BLaER1 treated with 17β-estradiol and CSF1 and Interleukin-3, amounts not matched to agents 10 nM and 100 nM (cell line): ENCODE results near the gene VARS2.
"Not testable (repeated sequence)": the region's sequence is repeated elsewhere in the genome, so short reads cannot be mapped to it uniquely, and the experiment has no call there.

ENCODE experiments used
- H3K27ac ChIP-seq, 11 experiments: shearing (Covaris generic); formaldehyde crosslinking; 2 replicates each; pipeline ENCODE4 v1.8.1; 2022
- H3K27me3 ChIP-seq, 11 experiments: shearing (Covaris generic); formaldehyde crosslinking; 2 replicates each; pipeline ENCODE4 v1.8.1; 2022
- H3K36me3 ChIP-seq, 11 experiments: shearing (Covaris generic); formaldehyde crosslinking; 2 replicates each; pipeline ENCODE4 v1.8.1; 2022
- H3K4me1 ChIP-seq, 10 experiments: shearing (Covaris generic); formaldehyde crosslinking; 2 replicates each; pipeline ENCODE4 v1.8.1; 2022
- H3K4me2 ChIP-seq, 11 experiments: shearing (Covaris generic); formaldehyde crosslinking; 2 replicates each; pipeline ENCODE4 v1.8.1; 2022
- H3K4me3 ChIP-seq, 10 experiments: shearing (Covaris generic); formaldehyde crosslinking; 2 replicates each; pipeline ENCODE4 v1.8.1; 2022
- H3K9ac ChIP-seq, 11 experiments: shearing (Covaris generic); formaldehyde crosslinking; 2 replicates each; pipeline ENCODE4 v1.8.1; 2022
- H3K9me3 ChIP-seq, 11 experiments: shearing (Covaris generic); formaldehyde crosslinking; replicated peaks in 1 of 11; 2 replicates each; pipeline ENCODE4 v1.8.1; 2022
- H4K20me1 ChIP-seq, 11 experiments: shearing (Covaris generic); formaldehyde crosslinking; 2 replicates each; pipeline ENCODE4 v1.8.1; 2022
- Cebpa-rat ChIP-seq, 11 experiments: shearing (Covaris generic); IDR thresholded peaks; 2 replicates each; pipeline ENCODE4 v1.8.1; 2022

VARS2 gene

GRCh38 chr6:30901436-30901835, 12.6 kb upstream of the VARS2 start:
- Histone ChIP-seq H3K27ac (no peak overlapping the region), H3K9me3 (no peaks in the 10 kb centered on the region), H3K4me3 (no peak overlapping the region), H4K20me1 (no peaks in the 10 kb centered on the region), H3K4me2 (no peak overlapping the region; a peak in 1 of 22 replicates), H3K4me1 (peaks cover 9 to 25% (median 19%) of the 10 kb centered on the region in 10 experiments; a peak in 18 of 20 replicates), H3K27me3 (no peaks in the 10 kb centered on the region), H3K9ac (no peak overlapping the region), H3K36me3 (peaks cover 27 to 38% (median 35%) of the 10 kb centered on the region in 11 experiments)
- no peak for TF ChIP-seq Cebpa-rat (IDR thresholded peaks at IDR 0.05)

GRCh38 chr6:30902196-30902595, 11.8 kb upstream of the VARS2 start:
- not testable (repeated sequence) for H4K20me1 ChIP-seq, H3K4me3 ChIP-seq, H3K9me3 ChIP-seq, H3K27me3 ChIP-seq, H3K27ac ChIP-seq
- Histone ChIP-seq H3K36me3 (peaks cover 22 to 33% (median 30%) of the 10 kb centered on the region in 11 experiments), H3K9ac (peak overlapping the region in 1 of 11 experiments; percentile 20; a peak in 1 of 22 replicates), H3K4me1 (peaks cover 9 to 27% (median 19%) of the 10 kb centered on the region in 10 experiments; a peak in 18 of 20 replicates), H3K4me2 (peak overlapping the region in 9 of 11 experiments; percentile 29 to 84 (median 64); a peak in 17 of 22 replicates)

GRCh38 chr6:30902709-30903108, 11.3 kb upstream of the VARS2 start:
- no peaks in the 10 kb centered on the region for H3K9me3 ChIP-seq
- peak overlapping the region in 10 of 11 experiments; percentile 21 to 84 (median 61); a peak in 18 of 22 replicates for H3K4me2 ChIP-seq
- no peaks in the 10 kb centered on the region for H4K20me1 ChIP-seq
- H3K36me3 ChIP-seq = peaks cover 18 to 28% (median 25%) of the 10 kb centered on the region in 11 experiments
- peak overlapping the region in 1 of 11 experiments; percentile 4; a peak in 2 of 22 replicates for H3K27ac ChIP-seq
- no peak for TF ChIP-seq Cebpa-rat (IDR thresholded peaks at IDR 0.05)
- peak overlapping the region in 3 of 11 experiments; percentile 4 to 20 (median 7); a peak in 2 of 22 replicates for H3K9ac ChIP-seq
- H3K27me3 ChIP-seq = no peaks in the 10 kb centered on the region
- peaks cover 9 to 31% (median 24%) of the 10 kb centered on the region in 10 experiments; a peak in 18 of 20 replicates for H3K4me1 ChIP-seq
- H3K4me3 ChIP-seq = no peak overlapping the region

GRCh38 chr6:30903236-30903635, 10.8 kb upstream of the VARS2 start:
- Histone ChIP-seq H3K4me3 (no peak overlapping the region), H3K9ac (no peak overlapping the region), H3K9me3 (no peaks in the 10 kb centered on the region), H3K27ac (no peak overlapping the region), H3K4me2 (peak overlapping the region in 9 of 11 experiments; percentile 29 to 84 (median 64); a peak in 17 of 22 replicates), H3K27me3 (no peaks in the 10 kb centered on the region), H4K20me1 (no peaks in the 10 kb centered on the region), H3K4me1 (peaks cover 9 to 31% (median 25%) of the 10 kb centered on the region in 10 experiments; a peak in 18 of 20 replicates), H3K36me3 (peaks cover 13 to 22% (median 20%) of the 10 kb centered on the region in 11 experiments)
- TF ChIP-seq Cebpa-rat (IDR thresholded peaks at IDR 0.05) = no peak

GRCh38 chr6:30907290-30907757, 6.7 kb upstream of the VARS2 start:
- not testable (repeated sequence) for H4K20me1 ChIP-seq, H3K9me3 ChIP-seq, H3K27me3 ChIP-seq
- H3K36me3 ChIP-seq = peaks cover 25 to 32% (median 28%) of the 10 kb centered on the region in 11 experiments
- H3K4me3 ChIP-seq = peak overlapping the region; percentile 80 to 96 (median 88); a peak in 18 of 20 replicates
- H3K27ac ChIP-seq = peak overlapping the region in 6 of 11 experiments; percentile 6 to 76 (median 43); a peak in 9 of 22 replicates
- H3K4me2 ChIP-seq = peak overlapping the region; percentile 35 to 91 (median 55); a peak in 21 of 22 replicates
- peaks cover 25 to 38% (median 29%) of the 10 kb centered on the region in 10 experiments for H3K4me1 ChIP-seq
- H3K9ac ChIP-seq = peak overlapping the region in 7 of 11 experiments; percentile 8 to 88 (median 80); a peak in 8 of 22 replicates

GRCh38 chr6:30907758-30908591, 6.1 kb upstream of the VARS2 start, which contains the start of gene GTF2H4:
Gene GTF2H4 (plus strand): TSS chr6:30908207.
- TF ChIP-seq Cebpa-rat (IDR thresholded peaks at IDR 0.05) = no peak
- peak within 1 kb of the TSS; percentile 42 to 76 (median 60); a peak in 19 of 22 replicates for H3K27ac ChIP-seq

GRCh38 chr6:30908700-30909099, 5.3 kb upstream of the VARS2 start:
- Histone ChIP-seq H3K36me3 (peaks cover 28 to 46% (median 38%) of the 10 kb centered on the region in 11 experiments), H3K4me1 (peaks cover 19 to 29% (median 21%) of the 10 kb centered on the region in 10 experiments), H3K9ac (peak overlapping the region; percentile 77 to 90 (median 84)), H3K27ac (peak overlapping the region in 10 of 11 experiments; percentile 48 to 76 (median 62); a peak in 18 of 22 replicates), H3K9me3 (no peaks in the 10 kb centered on the region), H4K20me1 (peaks cover 0 to 6% (median 0%) of the 10 kb centered on the region in 11 experiments; a peak in 3 of 22 replicates), H3K27me3 (no peaks in the 10 kb centered on the region), H3K4me3 (peak overlapping the region; percentile 80 to 96 (median 88)), H3K4me2 (peak overlapping the region; percentile 83 to 97 (median 91))
- TF ChIP-seq Cebpa-rat (IDR thresholded peaks at IDR 0.05) = no peak

More at GRCh38 chr6:30907758-30908591, 6.1 kb upstream of the VARS2 start, which contains the start of gene GTF2H4:
- peak within 1 kb of the TSS; percentile 83 to 97 (median 91) for H3K4me2 ChIP-seq
- peaks cover 28 to 39% (median 34%) of the 10 kb centered on the region in 11 experiments for H3K36me3 ChIP-seq
- no peaks in the 10 kb centered on the region for H3K27me3 ChIP-seq
- H3K9me3 ChIP-seq = no peaks in the 10 kb centered on the region
- H3K4me3 ChIP-seq = peak within 1 kb of the TSS; percentile 80 to 96 (median 88)
- H3K4me1 ChIP-seq = peaks cover 19 to 32% (median 23%) of the 10 kb centered on the region in 10 experiments
- H3K9ac ChIP-seq = peak within 1 kb of the TSS; percentile 77 to 90 (median 84)
- H4K20me1 ChIP-seq = peaks cover 0 to 6% (median 0%) of the 10 kb centered on the region in 11 experiments; a peak in 3 of 22 replicates

- not testable (repeated sequence) for H3K4me2 ChIP-seq, H3K9me3 ChIP-seq, H3K27me3 ChIP-seq, H3K4me3 ChIP-seq, H4K20me1 ChIP-seq, H3K27ac ChIP-seq
- Histone ChIP-seq H3K36me3 (peaks cover 28 to 46% (median 38%) of the 10 kb centered on the region in 11 experiments), H3K9ac (peak overlapping the region in 5 of 11 experiments; percentile 0 to 83 (median 27); a peak in 6 of 22 replicates), H3K4me1 (peaks cover 30 to 41% (median 34%) of the 10 kb centered on the region in 10 experiments)
Measured at GRCh38 chr6:30910473-30910872, 3.6 kb upstream of the VARS2 start.
